GM19463 (cell line): ENCODE results near the gene EFCC1.
"Not testable (repeated sequence)": the region's sequence is repeated elsewhere in the genome, so short reads cannot be mapped to it uniquely, and the experiment has no call there.

Source experiments
- ATAC-seq: cut with Tn5 transposase; IDR thresholded peaks from one replicate; pipeline ENCODE4 v1.9.1; 2021; ENCODE audit warnings: mild to moderate bottlenecking, moderate library complexity; ENCODE audit not compliant: unreplicated experiment

Gene EFCC1

GRCh38 chr3:129069313-129070085 is 68.4 kb downstream of the EFCC1 start:
- ATAC-seq, result not testable (repeated sequence)

GRCh38 chr3:129070086-129070885 is 69.2 kb downstream of the EFCC1 start:
- no peak for ATAC-seq

- no peak for ATAC-seq
Measured at GRCh38 chr3:129077222-129077621, 76.1 kb downstream of the EFCC1 start.

GRCh38 chr3:129078510-129078909 is 77.4 kb downstream of the EFCC1 start:
- no peak for ATAC-seq

GRCh38 chr3:129081503-129081902 is 80.4 kb downstream of the EFCC1 start:
- no peak for ATAC-seq

GRCh38 chr3:129082026-129082425 is 80.9 kb downstream of the EFCC1 start:
- no peak for ATAC-seq

GRCh38 chr3:129084501-129084900 is 83.4 kb downstream of the EFCC1 start:
- no peak for ATAC-seq

GRCh38 chr3:129085165-129085715 is 84.1 kb downstream of the EFCC1 start:
- ATAC-seq, result no peak

GRCh38 chr3:129085818-129086217 is 84.7 kb downstream of the EFCC1 start:
- ATAC-seq, result no peak

GRCh38 chr3:129087138-129087702 is 86.1 kb downstream of the EFCC1 start:
- ATAC-seq, result no peak

GRCh38 chr3:129087904-129088303 is 86.8 kb downstream of the EFCC1 start:
- not testable (repeated sequence) for ATAC-seq

- ATAC-seq, result not testable (repeated sequence)
Measured at GRCh38 chr3:129088312-129088711, 87.2 kb downstream of the EFCC1 start.
